GM18498 (cell line): ENCODE data around the gene RNF14.
"Not testable (repeated sequence)": the region's sequence is repeated elsewhere in the genome, so short reads cannot be mapped to it uniquely, and the experiment has no call there.

Experiments used
- ATAC-seq: cut with Tn5 transposase; IDR thresholded peaks from one replicate; pipeline ENCODE4 v1.9.1; 2021; ENCODE audit warnings: mild to moderate bottlenecking, moderate library complexity; ENCODE audit not compliant: unreplicated experiment

The RNF14 gene

GRCh38 chr5:142012792-142013388, 44.0 kb downstream of the RNF14 start, which contains the start of gene GNPDA1:
GNPDA1 (minus strand) TSS chr5:142013027; CDS start chr5:142012035, 992 bp downstream.
- ATAC-seq: peak; percentile 82

- no peak for ATAC-seq
Measured at GRCh38 chr5:142013734-142014521, 45.0 kb downstream of the RNF14 start.

GRCh38 chr5:142014911-142015584, 46.1 kb downstream of the RNF14 start:
- ATAC-seq: no peak

- peak; percentile 24 for ATAC-seq
Measured at GRCh38 chr5:142015781-142016533, 47.1 kb downstream of the RNF14 start.

- ATAC-seq: peak; percentile 26
Measured at GRCh38 chr5:142016556-142016955, 47.7 kb downstream of the RNF14 start.

- peak; percentile 45 for ATAC-seq
Measured at GRCh38 chr5:142017832-142018427, 49.0 kb downstream of the RNF14 start.

- no peak for ATAC-seq
Measured at GRCh38 chr5:142020122-142020659, 51.3 kb downstream of the RNF14 start.

- ATAC-seq: no peak
Measured at GRCh38 chr5:142023836-142024235, 54.9 kb downstream of the RNF14 start.

- ATAC-seq: peak; percentile 100
Measured at GRCh38 chr5:142024771-142025304, 55.9 kb downstream of the RNF14 start.

- no peak for ATAC-seq
Measured at GRCh38 chr5:142025637-142026036, 56.7 kb downstream of the RNF14 start.

- ATAC-seq: no peak
Measured at GRCh38 chr5:142032150-142032549, 63.2 kb downstream of the RNF14 start.

- no peak for ATAC-seq
Measured at GRCh38 chr5:142032747-142033631, 64.1 kb downstream of the RNF14 start.

- not testable (repeated sequence) for ATAC-seq
Measured at GRCh38 chr5:142033632-142034567, 65.0 kb downstream of the RNF14 start.

GRCh38 chr5:142034994-142035393, 66.1 kb downstream of the RNF14 start:
- ATAC-seq: no peak

- no peak for ATAC-seq
Measured at GRCh38 chr5:142036918-142037317, 68.0 kb downstream of the RNF14 start.

- ATAC-seq: not testable (repeated sequence)
Measured at GRCh38 chr5:142037599-142037998, 68.7 kb downstream of the RNF14 start.

GRCh38 chr5:142038735-142039134, 69.8 kb downstream of the RNF14 start:
- ATAC-seq: no peak
